Esophagus muscularis mucosa (tissue), 4 donors: ENCODE results near the gene SCAP. TPM values are rescaled to one million over a fixed set of nuclear protein-coding genes. Genes with fewer than 3 reads are reported as not detected.
"Not testable (repeated sequence)": the region's sequence is repeated elsewhere in the genome, so short reads cannot be mapped to it uniquely, and the experiment has no call there.

Experiments used
- DNase-seq: peaks from one replicate; pipeline ENCODE4 v3.0.0-alpha.2; 2017; ENCODE audit errors: extremely low spot score
- H3K27ac ChIP-seq, 4 donors: fragments of 200-600 bp; sonication (generic); replicated peaks in 1 of 4; 1 replicate in 3 of 4; 2 replicates in 1 of 4; pipeline ENCODE4 v1.5.1; 2016 to 2019; ENCODE audit warnings: mild to moderate bottlenecking in 1 of 4
- H3K27me3 ChIP-seq, 4 donors: fragments of 200-600 bp; sonication (generic); one replicate each; pipeline versions ENCODE4 v1.5.1 to v1.6.0; 2016 to 2019
- H3K36me3 ChIP-seq, 4 donors: fragments of 200-600 bp; sonication (generic); one replicate each; pipeline ENCODE4 v1.5.1; 2016 to 2019
- H3K4me1 ChIP-seq, 4 donors: fragments of 200-600 bp; sonication (generic); one replicate each; pipeline ENCODE4 v1.5.1; 2016 to 2019
- H3K4me3 ChIP-seq, 4 donors: fragments of 200-600 bp; sonication (generic); 1 replicate in 2 of 4; 2 replicates in 2 of 4; pipeline ENCODE4 v1.5.1; 2016 to 2019; ENCODE audit warnings: mild to moderate bottlenecking in 4 of 4, moderate library complexity in 1 of 4
- H3K9me3 ChIP-seq, 4 donors: fragments of 200-600 bp; sonication (generic); 1 replicate in 3 of 4; 2 replicates in 1 of 4; pipeline ENCODE4 v1.5.1; 2016 to 2019
- EP300 ChIP-seq: sonication (generic); formaldehyde crosslinking; IDR thresholded peaks from one replicate; pipeline ENCODE4 v1.6.1; 2017; ENCODE audit warnings: antibody characterized with exemption
- POLR2A ChIP-seq: fragments of 450-650 bp; IDR thresholded peaks from one replicate; pipeline ENCODE4 v1.6.1; 2017; ENCODE audit warnings: antibody characterized with exemption, moderate library complexity, mild to moderate bottlenecking, low read depth
- POLR2AphosphoS5 ChIP-seq, 2 donors: sonication (generic); formaldehyde crosslinking; IDR thresholded peaks; one replicate each; pipeline ENCODE4 v1.6.1; 2017; ENCODE audit warnings: antibody characterized with exemption in 2 of 2
- WGBS: methylation state at CpG from one replicate; pipeline ENCODE4 v1.1.5; 2018; 5-methylcytosine and 5-hydroxymethylcytosine counted together
- intact Hi-C: fragments of 100-400 bp; cut with DNase I; formaldehyde crosslinking; loops from one replicate; pipeline ENCODE4 v1.15.1; 2023
- total RNA-seq, 4 donors: library from RNA; depleted of rRNA; stranded (reverse); fragments of >200 nt; gene quantifications; one replicate each; pipeline versions ENCODE4 v1.1.0 to v1.2.1, GENCODE V29; 2016
- TF ChIP-seq, protein P1 (sequence below), 3 experiments: fragments of 200-600 bp in 2 of 3; fragments of 450-650 bp in 1 of 3; sonication (generic) in 2 of 3; IDR thresholded peaks; one replicate each; pipeline ENCODE4 v1.5.1; 2017 to 2019; ENCODE audit warnings: antibody characterized with exemption in 3 of 3, mild to moderate bottlenecking in 2 of 3, moderate library complexity in 1 of 3

Gene SCAP
- total RNA-seq, 4 donors from 2014 or later: 67.6 to 104 (median 79.9) TPM

DNA sequence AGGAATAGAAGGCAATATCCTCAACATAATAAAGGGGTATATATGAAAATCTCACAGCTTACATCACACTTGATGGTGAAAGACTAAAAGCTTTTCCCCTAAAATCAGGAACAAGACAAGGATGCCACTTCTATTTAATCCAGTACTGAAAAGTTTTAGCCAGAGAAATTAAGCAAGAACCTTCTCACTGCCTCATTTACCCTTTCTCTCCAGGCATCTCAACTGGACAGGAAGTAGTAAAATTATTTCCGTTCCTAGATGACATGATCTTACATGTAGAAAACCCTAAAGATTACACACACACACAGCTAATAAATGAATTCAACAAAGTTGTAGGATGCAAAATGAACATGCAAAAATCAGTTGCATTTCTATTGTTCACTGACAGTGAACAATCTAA is 11.2 kb downstream of the SCAP start:
- Histone ChIP-seq H3K4me1 (peaks cover 6 to 27% (median 23%) of the 10 kb centered on the region in 4 donors), H3K4me3 (no peak overlapping the region), H3K27me3 (no peaks in the 10 kb centered on the region), H3K27ac (no peak overlapping the region), H3K36me3 (no peaks in the 10 kb centered on the region), H3K9me3 (no peaks in the 10 kb centered on the region)
- 62% methylated on average over 1 of the region's 1 CpG for WGBS
- TF ChIP-seq EP300: no peak
- TF ChIP-seq POLR2A: no peak
- TF ChIP-seq POLR2AphosphoS5 (IDR thresholded peaks at IDR 0.05): no peak
- TF ChIP-seq, protein P1, sequence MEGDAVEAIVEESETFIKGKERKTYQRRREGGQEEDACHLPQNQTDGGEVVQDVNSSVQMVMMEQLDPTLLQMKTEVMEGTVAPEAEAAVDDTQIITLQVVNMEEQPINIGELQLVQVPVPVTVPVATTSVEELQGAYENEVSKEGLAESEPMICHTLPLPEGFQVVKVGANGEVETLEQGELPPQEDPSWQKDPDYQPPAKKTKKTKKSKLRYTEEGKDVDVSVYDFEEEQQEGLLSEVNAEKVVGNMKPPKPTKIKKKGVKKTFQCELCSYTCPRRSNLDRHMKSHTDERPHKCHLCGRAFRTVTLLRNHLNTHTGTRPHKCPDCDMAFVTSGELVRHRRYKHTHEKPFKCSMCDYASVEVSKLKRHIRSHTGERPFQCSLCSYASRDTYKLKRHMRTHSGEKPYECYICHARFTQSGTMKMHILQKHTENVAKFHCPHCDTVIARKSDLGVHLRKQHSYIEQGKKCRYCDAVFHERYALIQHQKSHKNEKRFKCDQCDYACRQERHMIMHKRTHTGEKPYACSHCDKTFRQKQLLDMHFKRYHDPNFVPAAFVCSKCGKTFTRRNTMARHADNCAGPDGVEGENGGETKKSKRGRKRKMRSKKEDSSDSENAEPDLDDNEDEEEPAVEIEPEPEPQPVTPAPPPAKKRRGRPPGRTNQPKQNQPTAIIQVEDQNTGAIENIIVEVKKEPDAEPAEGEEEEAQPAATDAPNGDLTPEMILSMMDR (IDR thresholded peaks at IDR 0.05): no peak
- intact Hi-C loops: no loop called here
- no peak for DNase-seq

DNA sequence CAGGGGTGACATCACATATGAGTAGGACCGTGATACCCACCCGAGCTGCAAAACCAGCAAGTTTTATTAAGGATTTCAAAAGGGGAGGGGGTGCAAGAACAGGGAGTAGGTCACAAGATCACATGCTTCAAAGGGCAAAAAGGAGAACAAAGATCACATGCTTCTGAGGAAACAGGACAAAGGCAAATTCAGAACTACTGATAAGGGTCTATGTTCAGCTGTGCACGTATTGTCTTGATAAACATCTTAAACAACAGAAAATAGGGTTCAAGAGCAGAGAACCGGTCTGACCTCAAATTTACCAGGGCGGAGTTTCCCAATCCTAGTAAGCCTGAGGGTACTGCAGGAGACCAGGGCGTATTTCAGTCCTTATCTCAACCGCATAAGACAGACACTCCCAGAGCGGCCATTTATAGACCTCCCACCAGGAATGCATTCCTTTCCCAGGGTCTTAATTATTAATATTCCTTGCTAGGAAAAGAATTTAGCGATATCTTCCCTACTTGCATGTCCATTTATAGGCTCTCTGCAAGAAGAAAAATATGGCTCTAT is 16.1 kb downstream of the SCAP start:
- intact Hi-C loops, H3K4me3 ChIP-seq, H3K27ac ChIP-seq, H3K27me3 ChIP-seq, H3K36me3 ChIP-seq, DNase-seq, H3K9me3 ChIP-seq: not testable (repeated sequence)
- 85% methylated on average over 9 of the region's 9 CpGs for WGBS
- H3K4me1 ChIP-seq: peaks cover 6 to 43% (median 30%) of the 10 kb centered on the region in 4 donors

DNA sequence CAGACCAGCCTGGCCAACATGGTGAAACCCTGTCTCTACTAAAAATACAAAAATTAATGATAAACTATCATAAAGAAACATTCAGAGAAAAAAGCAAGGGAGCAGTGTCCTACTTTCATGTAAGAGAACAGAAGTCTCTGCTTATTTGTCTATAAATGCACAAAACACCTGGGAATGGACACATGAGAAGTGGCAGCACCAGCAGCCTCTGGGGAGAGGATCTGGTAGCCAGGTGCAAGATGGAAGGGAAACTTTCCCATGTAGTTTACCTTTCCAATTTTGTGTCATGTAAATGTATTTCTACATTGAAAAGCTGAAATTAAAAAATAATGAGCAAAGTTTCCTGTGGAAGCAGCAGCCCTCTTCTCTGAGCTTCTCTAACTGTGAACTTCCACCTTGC is 18.8 kb downstream of the SCAP start:
- no peaks in the 10 kb centered on the region for H3K36me3 ChIP-seq
- peaks cover 0 to 36% (median 27%) of the 10 kb centered on the region in 4 donors for H3K4me1 ChIP-seq
- intact Hi-C loops: no loop called here
- TF ChIP-seq POLR2A: no peak
- TF ChIP-seq POLR2AphosphoS5 (IDR thresholded peaks at IDR 0.05): no peak
- TF ChIP-seq, protein P1 (IDR thresholded peaks at IDR 0.05): no peak
- TF ChIP-seq EP300: no peak
- no peaks in the 10 kb centered on the region for H3K9me3 ChIP-seq
- H3K27ac ChIP-seq: no peak overlapping the region
- no peak overlapping the region for H3K4me3 ChIP-seq
- H3K27me3 ChIP-seq: no peaks in the 10 kb centered on the region
- no peak for DNase-seq

DNA sequence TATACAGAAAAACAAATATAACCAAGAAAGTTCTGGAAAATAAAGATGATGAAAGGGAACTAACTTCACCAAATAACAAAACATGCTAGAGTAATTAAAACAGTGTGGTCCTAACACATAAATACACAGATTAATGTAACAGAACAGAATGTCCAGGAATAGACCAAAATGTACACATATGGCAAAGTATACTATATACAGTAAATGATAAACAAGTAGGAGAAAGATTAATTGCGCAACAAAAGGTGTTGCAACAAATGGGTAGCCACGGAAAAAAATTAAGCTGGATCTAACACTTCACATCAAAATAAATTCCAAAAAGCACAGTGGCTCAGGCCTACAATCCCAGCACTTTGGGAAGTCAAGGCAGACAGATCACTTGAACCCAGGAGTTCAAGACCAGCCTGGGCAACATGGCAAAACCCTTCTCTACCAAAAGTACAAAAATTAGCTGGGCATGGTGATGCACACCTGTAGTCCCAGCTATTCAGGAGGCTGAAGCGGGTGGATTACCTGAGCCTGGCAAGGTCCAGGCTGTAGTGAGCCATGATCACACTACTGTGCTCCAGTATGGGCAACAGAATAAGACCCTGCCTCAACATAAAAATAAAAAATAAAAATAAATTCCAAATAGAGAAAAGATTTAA is 19.8 kb downstream of the SCAP start:
- Histone ChIP-seq H3K36me3 (no peaks in the 10 kb centered on the region), H3K9me3 (no peaks in the 10 kb centered on the region), H3K4me1 (peaks cover 0 to 29% (median 20%) of the 10 kb centered on the region in 4 donors), H3K27ac (no peak overlapping the region), H3K4me3 (no peak overlapping the region), H3K27me3 (no peaks in the 10 kb centered on the region)
- 76% methylated on average over 3 of the region's 3 CpGs for WGBS
- DNase-seq: no peak
- TF ChIP-seq POLR2AphosphoS5 (IDR thresholded peaks at IDR 0.05) (no peak), POLR2A (no peak)
- TF ChIP-seq, protein P1 (IDR thresholded peaks at IDR 0.05): no peak
- intact Hi-C loops: no loop called here

DNA sequence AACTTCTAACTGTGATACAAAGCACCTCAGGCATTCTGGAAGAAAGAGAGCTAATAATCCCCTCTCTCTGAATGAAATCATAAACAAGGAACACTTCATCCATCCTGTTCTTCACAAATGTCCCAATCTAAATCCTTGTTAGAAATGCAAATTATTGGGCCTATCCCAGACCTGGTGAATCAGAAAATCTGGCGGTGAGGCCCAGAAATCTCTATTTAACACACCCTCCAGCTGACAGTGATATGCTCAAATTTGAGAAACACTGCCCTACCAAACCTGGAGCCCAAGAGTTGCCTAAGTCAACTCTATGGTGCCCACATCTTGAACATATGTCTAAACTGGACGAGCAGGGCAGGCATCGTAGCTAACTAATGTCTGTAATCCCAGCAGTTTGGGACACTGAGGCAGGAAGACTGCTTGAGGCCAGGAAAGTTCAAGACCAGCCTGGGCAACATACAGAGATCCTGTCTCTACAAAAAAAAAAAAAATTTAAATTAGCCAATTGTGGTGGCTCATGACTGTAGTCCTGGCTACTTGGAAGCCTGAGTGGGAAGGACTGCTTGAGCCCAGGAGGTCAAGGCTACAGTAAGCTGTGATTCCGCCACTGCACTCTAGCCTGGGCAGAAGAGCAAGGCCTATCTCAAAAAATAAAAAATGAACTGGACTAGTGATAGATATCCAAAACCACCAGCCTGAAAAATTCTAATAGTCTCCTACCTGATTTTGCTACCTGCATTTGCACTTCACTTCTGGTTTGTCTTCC is 23.1 kb downstream of the SCAP start:
- TF ChIP-seq, protein P1 (IDR thresholded peaks at IDR 0.05): no peak
- TF ChIP-seq EP300: no peak
- no peak for TF ChIP-seq POLR2AphosphoS5 (IDR thresholded peaks at IDR 0.05)
- TF ChIP-seq POLR2A: no peak
- intact Hi-C loops: no loop called here
- no peak for DNase-seq
- no peaks in the 10 kb centered on the region for H3K36me3 ChIP-seq
- H3K9me3 ChIP-seq: no peaks in the 10 kb centered on the region
- WGBS: 72% methylated on average over 4 of the region's 4 CpGs
- no peak overlapping the region for H3K4me3 ChIP-seq
- peaks cover 0 to 31% (median 19%) of the 10 kb centered on the region in 4 donors for H3K4me1 ChIP-seq
- H3K27ac ChIP-seq: no peak overlapping the region
- H3K27me3 ChIP-seq: no peaks in the 10 kb centered on the region
